Germinal center (tissue), 1 donor: ENCODE results near the gene HAT1.
"Not testable (repeated sequence)": the region's sequence is repeated elsewhere in the genome, so short reads cannot be mapped to it uniquely, and the experiment has no call there.

Experiments
- DNase-seq: peaks from one replicate; pipeline ENCODE4 v3.0.0; 2012; ENCODE audit warnings: mixed read lengths, low spot score

HAT1 gene

DNA sequence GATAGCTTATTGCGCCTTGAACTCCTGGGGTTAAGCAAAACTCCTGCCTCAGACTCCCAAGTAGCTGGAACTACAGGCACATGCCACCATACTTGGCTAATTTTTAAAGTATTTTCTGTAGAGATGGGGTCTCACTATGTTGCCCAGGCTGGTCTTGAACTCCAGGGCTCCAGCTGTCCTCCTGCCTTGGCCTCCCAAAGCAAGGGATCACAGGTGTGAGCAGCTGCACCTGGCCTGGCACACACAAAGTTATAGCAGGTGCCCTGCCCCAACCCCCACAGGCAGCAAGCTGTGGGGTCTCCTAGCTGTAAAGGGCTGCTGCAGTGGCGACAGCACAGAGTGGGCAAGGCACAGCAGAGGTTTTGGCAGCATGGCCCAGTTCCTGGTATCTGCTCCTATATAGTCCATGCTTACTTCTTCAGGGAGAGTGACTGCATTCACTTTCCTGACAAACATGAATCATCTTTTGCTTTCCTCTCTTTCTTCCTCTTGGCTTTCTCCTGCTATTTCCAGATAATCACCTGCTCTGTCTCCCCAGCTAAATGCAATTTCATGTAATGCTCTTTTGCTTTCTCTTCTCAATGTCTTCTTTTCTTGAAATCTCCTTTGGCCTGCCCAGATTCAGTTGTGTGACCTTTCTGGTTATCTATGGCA lies 50.2 kb downstream of the HAT1 start:
- no peak for DNase-seq

DNA sequence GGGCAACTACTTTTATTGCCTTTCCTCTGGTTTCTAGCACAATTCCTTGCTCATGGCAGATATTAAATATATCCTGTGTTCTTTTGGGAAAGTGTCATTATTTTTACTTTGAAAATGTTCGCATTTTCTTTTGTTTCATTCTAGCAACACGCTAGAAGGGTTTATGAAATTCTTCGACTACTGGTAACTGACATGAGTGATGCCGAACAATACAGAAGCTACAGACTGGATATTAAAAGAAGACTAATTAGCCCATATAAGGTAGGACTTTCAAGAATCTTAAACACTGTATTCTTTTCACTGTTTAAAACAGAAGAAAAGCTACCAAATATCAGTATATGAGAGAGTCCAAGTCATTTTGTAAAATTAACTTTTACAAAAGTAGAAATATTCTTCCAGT lies 56.8 kb downstream of the HAT1 start:
- DNase-seq: no peak

DNA sequence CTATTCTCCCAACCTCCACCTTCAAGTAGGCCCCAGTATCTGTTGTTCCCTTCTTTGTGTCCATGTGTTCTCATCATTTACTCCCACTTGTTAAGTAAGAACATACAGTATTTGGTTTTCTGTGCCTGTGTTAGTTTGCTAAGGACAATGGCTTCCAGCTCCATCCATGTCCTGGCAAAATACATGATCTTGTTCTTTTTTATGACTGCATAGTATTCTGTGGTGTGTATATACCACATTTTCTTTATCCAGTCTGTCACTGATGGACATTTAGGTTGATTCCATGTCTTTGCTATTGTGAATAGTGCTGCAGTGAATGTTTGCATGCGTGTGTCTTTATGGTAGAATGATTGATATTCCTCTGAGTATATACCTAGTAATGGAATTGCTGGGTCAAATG lies 61.7 kb downstream of the HAT1 start:
- not testable (repeated sequence) for DNase-seq

- no peak for DNase-seq
Measured at GRCh38 chr2:171985076-171985475, 62.8 kb downstream of the HAT1 start.

DNA sequence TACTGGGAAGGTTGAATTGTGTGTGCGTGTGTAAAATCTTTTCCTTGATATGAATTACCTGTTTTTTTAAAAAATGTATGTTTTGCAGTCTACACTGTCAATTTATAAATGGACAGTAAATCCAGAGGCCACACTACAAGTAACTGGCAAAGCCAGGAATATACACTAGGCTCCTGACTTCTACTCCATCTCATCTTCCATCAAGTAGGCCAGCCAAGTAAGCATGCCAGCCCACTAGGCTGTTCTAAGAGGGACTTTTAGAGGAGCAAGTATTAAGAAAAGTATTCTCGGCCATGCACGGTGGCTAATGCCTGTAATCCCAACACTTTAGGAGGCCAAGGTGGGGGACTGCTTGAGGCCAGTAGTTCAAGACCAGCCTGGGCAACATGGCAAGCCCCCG lies 64.5 kb downstream of the HAT1 start:
- DNase-seq: no peak

DNA sequence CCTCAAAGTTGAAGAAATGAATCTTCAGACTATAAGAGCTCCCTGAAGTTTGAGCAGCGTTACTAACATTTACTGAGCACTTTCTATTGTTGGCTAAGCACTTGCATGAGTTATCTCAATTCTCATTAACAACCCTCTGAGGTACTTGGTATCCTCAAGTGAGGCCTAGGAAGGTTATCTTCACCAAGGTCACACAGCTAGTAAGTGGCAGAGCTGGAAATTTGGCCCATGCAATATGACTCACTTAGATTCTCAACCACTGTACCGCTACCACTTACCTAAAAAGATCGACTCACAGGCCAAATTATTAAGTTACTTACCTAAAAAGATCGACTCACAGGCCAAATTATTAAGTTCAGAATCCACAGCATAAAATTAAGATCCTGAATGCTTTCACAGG lies 68.8 kb downstream of the HAT1 start:
- DNase-seq: no peak

- no peak for DNase-seq
Measured at GRCh38 chr2:171995586-171995985, 73.3 kb downstream of the HAT1 start.

GRCh38 chr2:171996021-171996420 lies 73.8 kb downstream of the HAT1 start:
- DNase-seq: no peak

- not testable (repeated sequence) for DNase-seq
Measured at GRCh38 chr2:171997031-171997430, 74.8 kb downstream of the HAT1 start.

DNA sequence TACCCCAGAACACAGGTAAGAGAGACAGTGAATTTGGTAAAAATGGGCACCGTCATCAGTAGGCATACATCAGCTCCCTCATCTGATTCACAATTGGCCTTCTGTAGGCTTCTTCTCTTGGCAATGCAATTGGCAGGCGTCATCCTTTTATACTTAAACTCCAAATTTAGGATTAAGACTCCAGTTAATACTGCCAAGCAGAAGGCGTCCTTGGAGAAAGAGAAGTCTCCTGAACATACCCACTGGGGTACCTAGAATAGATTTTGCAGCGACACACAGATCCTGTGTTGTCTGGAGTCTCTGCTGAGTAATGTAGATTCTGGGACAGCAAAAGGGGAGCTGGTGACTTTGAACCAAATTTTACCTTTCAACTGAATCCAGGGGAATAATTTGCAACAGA lies 76.9 kb downstream of the HAT1 start:
- DNase-seq: peak; percentile 5

DNA sequence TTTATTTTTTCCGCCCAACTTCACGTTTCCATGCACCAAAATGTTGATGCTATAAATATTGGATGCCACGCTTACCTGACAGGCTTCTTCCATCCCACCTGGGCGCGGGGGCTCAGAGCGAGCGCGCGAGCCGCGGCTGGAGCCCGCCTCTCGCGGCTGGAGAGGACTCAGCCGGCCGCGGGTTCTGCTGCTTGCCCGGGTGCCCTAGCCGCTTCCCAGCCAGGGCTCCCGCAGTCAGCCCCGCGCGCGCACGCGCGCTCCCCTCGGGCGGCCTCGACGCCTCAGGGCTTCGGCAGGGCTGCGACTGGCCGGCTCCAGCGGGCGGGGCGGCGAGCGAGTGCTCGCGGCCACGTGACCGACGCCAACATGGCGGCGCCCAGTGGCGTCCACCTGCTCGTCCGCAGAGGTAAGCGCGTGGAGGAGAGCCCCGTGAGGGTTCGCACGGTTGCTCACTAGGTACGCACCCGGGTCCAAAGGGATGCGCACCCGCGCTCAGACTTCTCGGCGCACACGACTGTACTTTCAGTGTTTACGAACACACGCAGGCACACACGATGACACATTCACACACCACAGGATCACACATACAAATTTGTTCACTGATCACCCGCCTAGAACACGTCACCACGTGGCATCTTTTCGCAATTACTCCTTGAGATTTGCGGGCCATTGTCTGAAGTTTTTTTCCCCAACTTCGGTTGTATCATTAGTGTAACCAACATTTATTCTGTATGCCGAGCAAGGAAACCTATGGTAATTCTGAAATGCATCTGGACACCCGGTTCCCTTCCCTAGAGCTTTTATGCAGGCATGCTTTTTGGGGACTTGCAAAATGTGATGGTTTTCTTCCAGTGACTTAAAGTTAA lies 77.6 kb downstream of the HAT1 start, which contains the start of gene METAP1D:
TSS of gene METAP1D (plus strand) at position 350 of the 866 bp plus-strand sequence. CDS start at position 367, 17 bp downstream.
- peak; percentile 96 for DNase-seq

DNA sequence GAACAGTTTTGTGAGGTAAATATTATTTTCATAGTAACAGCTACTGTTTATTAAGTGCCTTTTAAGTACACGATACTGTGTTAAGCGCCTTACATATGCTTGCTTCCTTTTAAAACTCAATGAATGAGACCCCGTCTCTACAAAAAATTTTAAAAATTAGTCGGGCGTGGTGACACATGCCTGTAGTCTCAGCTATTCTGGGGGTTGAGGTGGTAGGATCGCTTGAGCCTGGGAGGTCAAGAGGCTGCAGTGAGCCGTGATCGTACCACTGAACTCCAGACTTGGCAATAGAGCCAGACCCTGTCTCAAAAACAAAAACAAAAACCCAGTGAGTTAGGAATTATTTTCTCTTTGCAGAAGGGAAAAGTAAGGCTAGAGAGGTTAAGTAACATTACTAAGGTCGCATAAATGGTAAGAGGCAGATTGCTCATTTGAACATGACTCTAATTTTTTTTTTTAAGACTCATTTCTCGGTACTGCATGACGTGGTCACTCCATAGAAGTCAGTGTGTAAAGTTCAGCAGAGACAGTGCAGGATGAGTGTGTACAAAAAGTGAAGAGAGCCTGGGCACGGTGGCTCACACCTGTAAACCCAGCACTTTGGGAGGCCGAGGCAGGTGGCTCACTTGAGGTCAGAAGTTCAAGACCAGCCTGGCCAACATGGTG lies 78.6 kb downstream of the HAT1 start:
- no peak for DNase-seq

- DNase-seq: no peak
Measured at GRCh38 chr2:172007372-172007771, 85.1 kb downstream of the HAT1 start.

DNA sequence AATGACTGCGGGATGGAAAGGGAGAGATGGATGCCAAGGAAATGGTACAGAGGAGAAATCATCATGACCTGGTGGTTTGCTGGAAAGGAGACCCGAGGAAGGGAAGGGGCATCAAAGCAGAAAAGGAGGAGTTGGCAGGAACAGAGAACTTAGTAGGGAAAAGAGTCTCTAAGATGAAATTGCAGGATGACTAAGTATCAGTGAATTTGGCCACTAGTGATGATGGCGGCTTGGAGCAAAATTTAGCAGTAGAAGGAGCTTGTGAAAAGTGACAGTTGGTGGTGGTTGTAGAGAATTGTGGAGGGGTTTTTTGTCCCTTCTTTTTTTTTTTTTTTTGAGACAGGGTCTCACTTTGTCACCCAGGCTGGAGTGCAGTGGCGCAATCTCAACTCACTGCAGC lies 87.6 kb downstream of the HAT1 start:
- no peak for DNase-seq

GRCh38 chr2:172011812-172012575 lies 89.7 kb downstream of the HAT1 start:
- DNase-seq: no peak

DNA sequence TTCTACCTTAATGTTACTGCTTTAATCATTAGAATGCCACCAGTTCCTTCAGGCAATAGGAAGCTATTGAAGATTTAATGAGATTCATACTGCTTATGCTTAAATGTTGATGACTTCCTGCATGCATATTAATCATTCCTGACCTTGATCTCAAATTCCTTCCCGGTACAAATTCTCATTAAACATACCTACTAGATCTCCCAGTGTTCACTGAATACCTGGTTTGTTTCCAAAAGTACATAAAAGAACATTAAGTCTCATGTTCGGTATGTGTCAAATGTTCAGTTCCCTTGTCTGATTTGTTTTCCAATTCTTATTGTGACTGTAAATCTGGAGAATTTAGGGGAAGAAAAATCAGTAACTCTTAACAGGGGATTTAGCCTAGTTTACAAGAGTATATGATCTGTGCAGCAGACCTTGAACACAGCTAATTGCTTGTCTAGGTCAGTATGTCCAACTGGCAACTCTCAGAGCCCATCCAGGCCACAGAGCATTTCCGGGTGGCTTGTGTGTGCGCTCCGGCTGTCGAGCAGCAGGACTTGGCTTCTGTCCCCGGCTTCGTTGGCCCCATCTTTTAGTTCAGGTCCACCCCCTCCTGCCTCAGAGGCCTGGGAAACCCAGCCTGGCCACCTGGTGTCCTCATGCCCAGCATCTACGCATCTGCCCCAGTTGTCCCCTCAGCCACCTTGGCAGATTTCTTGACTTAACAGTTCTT lies 90.6 kb downstream of the HAT1 start:
- DNase-seq: no peak

GRCh38 chr2:172013396-172013795 lies 91.1 kb downstream of the HAT1 start:
- peak; percentile 11 for DNase-seq

GRCh38 chr2:172021074-172021931 lies 99.0 kb downstream of the HAT1 start:
- no peak for DNase-seq

DNA sequence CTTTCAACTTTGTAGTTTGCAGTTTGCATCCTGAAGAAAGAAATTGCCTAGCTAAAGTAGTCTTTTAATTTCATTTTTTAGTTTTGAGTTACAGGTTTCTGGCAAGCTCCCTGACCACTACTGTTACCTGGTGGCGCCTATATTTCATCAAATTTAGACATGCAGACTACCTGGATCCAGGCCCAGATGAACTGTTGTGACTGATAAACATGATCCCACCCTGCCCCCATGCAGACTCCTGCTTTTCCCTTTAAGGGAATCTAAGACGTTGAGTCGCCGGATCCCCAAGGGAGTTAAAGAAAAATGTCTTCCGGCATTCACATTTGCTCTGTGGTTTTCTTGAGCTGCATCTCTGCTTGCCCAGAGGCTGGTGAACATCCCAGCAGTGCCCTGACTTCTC lies 99.7 kb downstream of the HAT1 start:
- DNase-seq: no peak

DNA sequence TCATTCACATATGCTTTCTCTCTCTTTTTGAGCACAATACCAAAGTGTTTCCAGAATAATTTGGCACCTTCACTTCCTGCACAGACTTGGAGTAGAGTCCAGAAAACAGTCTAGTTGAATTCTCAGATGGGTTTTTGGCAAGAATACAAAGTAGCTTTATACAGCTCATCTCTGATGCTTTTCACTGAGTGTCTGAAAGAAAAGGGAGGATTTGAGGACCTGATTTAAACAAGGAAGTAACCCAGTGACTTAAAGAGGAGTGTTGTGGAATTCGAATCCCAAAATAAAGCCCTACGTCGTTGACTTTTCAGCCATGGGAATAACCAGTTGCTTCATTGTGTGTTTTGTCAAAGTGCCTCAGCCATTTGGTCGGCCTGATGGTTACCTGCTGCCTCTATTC lies 109.3 kb downstream of the HAT1 start:
- DNase-seq: no peak
